GM12873 (cell line): ENCODE measurements around the gene APOO.

Experiments
- TF ChIP-seq, protein P1 (sequence below): IDR thresholded peaks from 2 replicates; pipeline ENCODE4 v1.5.1; 2012; ENCODE audit warnings: low read depth, mild to moderate bottlenecking, moderate library complexity, low read length, control low read depth; ENCODE audit not compliant: insufficient read depth; ENCODE audit errors: missing control alignments

APOO gene

DNA sequence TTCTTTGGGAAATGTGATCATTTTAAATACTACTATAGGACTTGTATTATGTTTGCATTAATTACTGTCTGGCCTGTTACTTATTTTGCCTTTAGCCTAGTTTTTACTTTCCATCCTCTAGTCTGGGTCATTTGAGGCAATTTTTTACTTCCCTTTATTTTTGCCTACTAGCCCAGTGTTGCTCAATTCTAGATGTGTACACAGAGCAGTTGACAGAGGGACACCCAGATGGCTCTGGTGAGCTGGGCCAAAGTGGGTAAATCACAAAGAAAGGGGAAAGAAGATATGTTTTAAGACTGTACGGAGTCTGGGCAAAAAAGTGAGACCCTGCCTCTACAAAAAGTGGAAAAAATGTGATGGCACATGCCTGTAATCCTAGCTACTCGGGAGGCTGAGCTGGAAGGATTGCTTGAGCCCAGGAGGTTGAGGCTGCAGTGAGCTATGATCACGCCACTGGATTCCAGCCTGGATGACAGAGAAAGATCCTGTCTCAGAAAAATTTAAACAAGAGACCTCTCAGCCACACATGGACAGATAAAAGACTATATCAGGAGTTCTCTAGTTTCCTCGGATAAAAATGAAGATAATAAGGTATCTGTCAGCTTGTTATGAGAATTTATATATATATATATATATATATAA, 35.7 kb downstream of the APOO start:
- TF ChIP-seq, protein P1, sequence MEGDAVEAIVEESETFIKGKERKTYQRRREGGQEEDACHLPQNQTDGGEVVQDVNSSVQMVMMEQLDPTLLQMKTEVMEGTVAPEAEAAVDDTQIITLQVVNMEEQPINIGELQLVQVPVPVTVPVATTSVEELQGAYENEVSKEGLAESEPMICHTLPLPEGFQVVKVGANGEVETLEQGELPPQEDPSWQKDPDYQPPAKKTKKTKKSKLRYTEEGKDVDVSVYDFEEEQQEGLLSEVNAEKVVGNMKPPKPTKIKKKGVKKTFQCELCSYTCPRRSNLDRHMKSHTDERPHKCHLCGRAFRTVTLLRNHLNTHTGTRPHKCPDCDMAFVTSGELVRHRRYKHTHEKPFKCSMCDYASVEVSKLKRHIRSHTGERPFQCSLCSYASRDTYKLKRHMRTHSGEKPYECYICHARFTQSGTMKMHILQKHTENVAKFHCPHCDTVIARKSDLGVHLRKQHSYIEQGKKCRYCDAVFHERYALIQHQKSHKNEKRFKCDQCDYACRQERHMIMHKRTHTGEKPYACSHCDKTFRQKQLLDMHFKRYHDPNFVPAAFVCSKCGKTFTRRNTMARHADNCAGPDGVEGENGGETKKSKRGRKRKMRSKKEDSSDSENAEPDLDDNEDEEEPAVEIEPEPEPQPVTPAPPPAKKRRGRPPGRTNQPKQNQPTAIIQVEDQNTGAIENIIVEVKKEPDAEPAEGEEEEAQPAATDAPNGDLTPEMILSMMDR: no peak

DNA sequence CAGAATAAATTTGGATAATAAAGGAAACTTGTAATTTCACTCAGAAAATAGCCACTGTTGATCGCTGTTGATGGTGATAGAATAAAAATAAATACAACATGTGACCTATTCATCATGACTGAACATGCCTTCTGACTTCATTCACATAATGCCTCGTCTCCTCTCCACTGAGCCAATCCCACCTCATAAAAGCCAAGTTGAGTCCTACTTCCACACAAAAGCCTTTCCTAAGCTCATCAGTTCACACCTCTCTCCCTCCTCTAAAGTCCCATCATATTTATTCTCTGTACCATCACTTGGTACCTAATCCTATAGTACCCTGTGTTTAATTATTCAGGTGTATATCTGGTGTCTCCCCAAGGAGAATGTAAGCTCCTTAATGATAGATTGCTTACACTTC, 37.7 kb downstream of the APOO start:
- TF ChIP-seq, protein P1: no peak

DNA sequence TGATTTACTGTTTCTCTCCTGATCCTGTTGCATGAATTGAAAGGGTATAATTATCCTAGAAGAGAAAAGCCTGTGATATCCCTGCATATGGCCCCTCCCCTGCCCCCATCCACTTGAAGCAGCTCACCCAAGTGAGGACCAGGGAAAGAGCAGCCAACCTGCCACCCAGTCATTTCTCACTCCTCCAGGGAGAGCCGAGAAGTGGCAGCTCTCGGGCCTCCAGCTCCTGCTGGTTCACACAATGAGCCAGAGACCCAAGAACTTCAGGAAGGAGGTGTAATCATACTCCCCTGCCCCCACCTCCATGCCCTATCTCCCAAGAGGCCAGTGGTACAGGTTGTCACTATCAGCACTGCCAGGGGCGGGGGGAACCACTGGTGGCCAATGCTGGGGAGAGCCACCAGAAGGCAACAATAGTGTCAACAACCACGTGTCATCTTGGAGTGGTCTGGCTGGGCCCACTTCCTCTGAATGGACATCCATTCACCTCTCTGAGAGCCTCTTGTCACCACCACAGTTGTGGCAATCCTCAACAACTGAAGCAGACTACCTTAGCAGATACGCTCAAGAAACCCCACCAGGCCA, 42.9 kb downstream of the APOO start:
- TF ChIP-seq, protein P1: no peak

DNA sequence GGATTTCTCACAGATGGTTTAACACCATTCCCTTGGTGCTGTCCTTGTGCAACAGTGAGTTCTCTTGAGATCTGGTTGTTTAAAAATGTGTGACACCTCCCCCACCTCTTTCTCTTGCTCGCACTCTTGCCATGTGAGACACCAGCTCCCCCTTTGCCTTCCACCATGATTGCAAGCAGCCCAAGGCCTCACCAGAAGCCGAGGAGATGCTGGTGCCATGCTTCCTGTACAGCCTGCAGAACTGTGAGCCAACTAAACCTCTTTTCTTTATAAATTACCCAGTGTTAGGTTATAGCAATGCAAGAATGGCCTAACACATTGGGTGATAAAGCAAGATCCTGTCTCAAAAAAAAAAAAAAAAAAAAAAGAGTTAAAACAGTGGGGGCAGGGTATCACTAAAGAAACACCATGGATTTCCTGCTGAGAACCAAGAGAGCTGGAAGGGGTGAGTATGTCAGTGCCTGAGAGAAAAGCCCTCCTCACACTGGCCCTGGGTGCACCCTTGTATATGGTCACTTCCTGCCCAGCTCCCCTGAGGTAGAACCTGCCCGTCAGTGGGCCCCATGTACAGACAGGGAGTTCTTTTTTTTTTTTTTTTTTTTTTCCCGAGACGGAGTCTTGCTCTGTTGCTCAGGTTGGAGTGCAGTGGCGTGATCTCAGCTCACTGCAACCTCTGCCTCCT, 46.4 kb downstream of the APOO start:
- TF ChIP-seq, protein P1: no peak

DNA sequence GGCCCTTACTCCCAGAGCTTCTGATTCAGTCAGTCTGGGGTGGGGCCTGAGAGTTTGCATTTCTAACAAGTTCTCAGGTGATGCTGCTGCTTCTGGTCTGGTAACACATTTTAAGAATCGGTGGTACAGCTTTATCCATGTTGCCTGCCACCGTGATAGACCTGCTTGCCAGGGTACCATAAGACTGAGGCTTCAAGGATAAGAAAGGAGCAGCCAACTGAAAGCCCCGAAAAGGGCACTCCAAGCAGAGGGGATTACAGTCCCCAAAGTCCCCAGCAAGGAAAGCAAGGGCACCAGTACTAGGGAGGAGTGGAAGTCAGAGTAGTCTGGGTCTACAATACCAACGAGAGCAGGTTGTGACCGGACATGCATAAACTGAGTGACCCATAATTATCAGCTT, 49.8 kb downstream of the APOO start:
- TF ChIP-seq, protein P1: no peak

DNA sequence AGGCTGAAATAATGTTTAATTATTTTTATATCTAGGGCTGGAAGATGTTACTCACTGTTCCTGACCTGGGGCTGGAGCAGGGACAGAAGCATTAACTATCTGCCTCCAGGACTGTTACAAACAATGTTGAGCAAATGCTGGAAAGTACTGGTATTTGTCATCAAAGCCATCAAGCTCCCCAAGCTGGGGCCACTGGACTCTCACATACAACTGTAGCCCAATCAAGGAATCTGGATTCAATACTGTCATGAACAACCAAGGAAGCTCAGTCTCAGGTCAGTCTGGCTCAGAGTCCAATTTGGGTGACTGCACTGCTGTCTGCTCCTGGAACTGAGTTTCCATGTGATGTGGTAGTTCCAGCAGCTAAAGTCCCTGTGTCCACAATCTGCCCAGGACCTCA, 50.4 kb downstream of the APOO start:
- TF ChIP-seq, protein P1: no peak

DNA sequence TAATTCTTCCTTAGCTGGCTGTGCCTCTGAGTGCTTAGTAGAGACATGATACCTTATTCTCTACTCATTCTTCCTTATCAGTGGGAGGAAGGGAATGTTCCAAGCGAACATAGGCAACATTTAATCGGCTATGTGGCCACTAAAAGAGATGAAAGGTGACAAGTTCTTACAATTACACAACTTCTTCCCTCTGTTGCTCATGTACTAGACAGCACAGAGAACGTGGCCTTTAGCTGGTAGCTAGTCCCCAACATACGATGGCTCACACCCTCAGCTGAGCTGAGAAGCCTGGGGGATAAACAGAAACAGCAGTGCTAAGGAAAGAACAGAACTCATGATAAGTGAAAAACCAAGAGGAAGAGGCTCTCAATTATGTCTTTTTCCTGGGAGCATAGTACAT, 52.2 kb downstream of the APOO start:
- TF ChIP-seq, protein P1: no peak
